Bronchial epithelial cell (primary cell): Measurements from ENCODE around the gene ADAMTS16. TPM values are rescaled to one million over a fixed set of nuclear protein-coding genes. Genes with fewer than 3 reads are reported as not detected.

ENCODE experiments used
- DNase-seq: peaks from one replicate; pipeline ENCODE4 v3.0.0-alpha.2; 2010; ENCODE audit warnings: low read depth
- FAIRE-seq: peaks from 2 replicates; lab custom pipeline; 2011; peaks lifted over from hg19 to GRCh38; lab: Jason Lieb, UNC
- H3K27me3 ChIP-seq: 2 replicates; pipeline ENCODE4 v1.5.1; 2011; ENCODE audit warnings: low read length; ENCODE audit not compliant: control insufficient read depth, insufficient read depth
- H3K36me3 ChIP-seq: 2 replicates; pipeline ENCODE4 v1.5.1; 2011; ENCODE audit warnings: low read length; ENCODE audit not compliant: control insufficient read depth, insufficient read depth
- H3K4me3 ChIP-seq: 2 replicates; pipeline ENCODE4 v1.5.1; 2011; ENCODE audit warnings: mild to moderate bottlenecking, low read depth, low read length, control low read depth
- total RNA-seq: library from RNA; depleted of rRNA; stranded (reverse); fragments of >200 nt; gene quantifications from 2 replicates; pipeline ENCODE4 v1.2.1, GENCODE V29; 2014
- TF ChIP-seq, protein P1 (sequence below): IDR thresholded peaks from 2 replicates; pipeline ENCODE4 v1.5.1; 2011; ENCODE audit warnings: mild to moderate bottlenecking, moderate library complexity, low read length, control low read depth, inconsistent platforms; ENCODE audit not compliant: insufficient read depth, severe bottlenecking

Gene ADAMTS16
- total RNA-seq, 1 donor from 2014 or later = not detected

DNA sequence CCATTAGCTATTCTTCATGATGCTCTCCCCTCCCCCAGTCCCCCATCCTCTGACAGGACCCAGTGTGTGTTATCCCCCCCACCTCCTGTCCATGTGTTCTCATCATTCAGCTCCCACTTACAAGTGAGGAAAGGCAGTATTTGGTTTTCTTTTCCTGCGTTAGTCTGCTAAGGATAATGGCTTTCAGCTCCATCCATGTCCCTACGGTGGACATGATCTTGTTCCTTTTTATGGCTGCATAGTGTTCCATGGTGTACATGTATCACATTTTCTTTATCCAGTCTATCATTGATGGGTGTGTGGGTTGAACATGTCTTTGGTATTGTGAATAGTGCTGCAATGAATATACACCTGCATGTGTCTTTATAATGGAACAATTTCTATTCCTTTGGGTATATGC is 181.0 kb downstream of the ADAMTS16 start:
- no peak overlapping the region for H3K4me3 ChIP-seq
- H3K36me3 ChIP-seq = no peaks in the 10 kb centered on the region
- TF ChIP-seq, protein P1, sequence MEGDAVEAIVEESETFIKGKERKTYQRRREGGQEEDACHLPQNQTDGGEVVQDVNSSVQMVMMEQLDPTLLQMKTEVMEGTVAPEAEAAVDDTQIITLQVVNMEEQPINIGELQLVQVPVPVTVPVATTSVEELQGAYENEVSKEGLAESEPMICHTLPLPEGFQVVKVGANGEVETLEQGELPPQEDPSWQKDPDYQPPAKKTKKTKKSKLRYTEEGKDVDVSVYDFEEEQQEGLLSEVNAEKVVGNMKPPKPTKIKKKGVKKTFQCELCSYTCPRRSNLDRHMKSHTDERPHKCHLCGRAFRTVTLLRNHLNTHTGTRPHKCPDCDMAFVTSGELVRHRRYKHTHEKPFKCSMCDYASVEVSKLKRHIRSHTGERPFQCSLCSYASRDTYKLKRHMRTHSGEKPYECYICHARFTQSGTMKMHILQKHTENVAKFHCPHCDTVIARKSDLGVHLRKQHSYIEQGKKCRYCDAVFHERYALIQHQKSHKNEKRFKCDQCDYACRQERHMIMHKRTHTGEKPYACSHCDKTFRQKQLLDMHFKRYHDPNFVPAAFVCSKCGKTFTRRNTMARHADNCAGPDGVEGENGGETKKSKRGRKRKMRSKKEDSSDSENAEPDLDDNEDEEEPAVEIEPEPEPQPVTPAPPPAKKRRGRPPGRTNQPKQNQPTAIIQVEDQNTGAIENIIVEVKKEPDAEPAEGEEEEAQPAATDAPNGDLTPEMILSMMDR = no peak
- no peak for FAIRE-seq
- no peaks in the 10 kb centered on the region for H3K27me3 ChIP-seq
- DNase-seq = no peak

- no peaks in the 10 kb centered on the region for H3K36me3 ChIP-seq
- TF ChIP-seq, protein P1 = no peak
- no peaks in the 10 kb centered on the region for H3K27me3 ChIP-seq
- H3K4me3 ChIP-seq = no peak overlapping the region
- DNase-seq (no peak), FAIRE-seq (no peak)
Measured at GRCh38 chr5:5323551-5323950, 183.4 kb downstream of the ADAMTS16 start.

GRCh38 chr5:5326115-5326758 is 186.1 kb downstream of the ADAMTS16 start:
- Histone ChIP-seq H3K36me3 (no peaks in the 10 kb centered on the region), H3K27me3 (no peaks in the 10 kb centered on the region), H3K4me3 (no peak overlapping the region)
- TF ChIP-seq, protein P1 = no peak
- DNase-seq (no peak), FAIRE-seq (no peak)

DNA sequence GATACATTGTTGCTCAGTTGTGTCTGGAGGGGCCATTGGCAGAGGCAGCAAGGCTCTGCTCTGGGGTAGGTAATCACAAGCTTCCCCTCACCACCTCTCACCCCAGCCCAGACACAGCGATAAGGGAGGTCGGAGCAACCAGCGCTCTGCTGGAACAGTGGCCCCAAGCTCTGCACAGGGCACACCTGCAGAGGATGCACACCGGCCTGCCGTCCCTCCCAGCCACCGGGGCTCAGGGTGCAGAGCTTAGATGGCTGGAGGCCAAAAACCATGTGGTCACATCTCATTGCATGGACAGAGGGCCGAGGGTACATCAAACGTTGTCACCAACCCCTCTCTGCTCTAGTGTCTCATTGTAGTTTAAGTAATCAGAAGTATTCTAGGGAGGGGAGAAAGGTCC is 187.0 kb downstream of the ADAMTS16 start:
- Histone ChIP-seq H3K4me3 (no peak overlapping the region), H3K36me3 (no peaks in the 10 kb centered on the region), H3K27me3 (no peaks in the 10 kb centered on the region)
- TF ChIP-seq, protein P1 = no peak
- DNase-seq (no peak), FAIRE-seq (no peak)

DNA sequence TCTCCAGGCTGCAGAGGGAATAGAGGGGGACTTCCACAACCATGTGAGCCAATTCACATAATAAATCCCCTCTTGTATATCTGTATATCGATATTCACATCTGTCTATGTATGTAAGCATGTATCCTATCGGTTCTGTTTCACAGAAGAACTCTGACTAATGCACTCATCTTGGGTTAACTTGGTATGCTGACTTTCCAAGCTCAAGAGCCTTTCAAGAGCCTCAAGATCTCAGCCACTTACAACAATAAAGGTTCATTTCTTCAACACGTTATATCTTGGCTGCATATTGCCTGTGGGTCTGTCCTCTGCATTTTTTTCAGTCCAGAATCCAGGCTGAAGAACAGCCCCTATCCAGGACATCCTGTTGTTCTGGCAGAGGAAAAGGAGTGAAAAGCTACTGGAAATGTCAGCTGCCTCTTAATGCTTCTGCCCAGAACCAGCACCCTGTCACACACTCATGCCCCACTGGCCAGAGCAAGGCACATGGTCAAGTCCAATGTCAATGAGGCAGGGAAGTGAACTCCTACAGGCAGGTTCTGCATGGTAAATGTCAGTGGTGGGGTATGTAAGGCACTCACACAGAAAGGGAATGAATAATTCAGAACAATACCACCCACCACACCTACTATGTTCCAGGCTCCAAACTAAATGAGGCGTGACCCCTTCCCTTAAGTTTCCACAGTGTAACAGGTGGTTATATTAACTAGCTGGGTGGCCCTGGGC is 190.8 kb downstream of the ADAMTS16 start:
- H3K4me3 ChIP-seq = no peak overlapping the region
- no peak for DNase-seq
- H3K27me3 ChIP-seq = no peaks in the 10 kb centered on the region
- no peaks in the 10 kb centered on the region for H3K36me3 ChIP-seq
- TF ChIP-seq, protein P1 = no peak
- no peak for FAIRE-seq
